Measurements from ENCODE around the gene BEST3. TPM values are rescaled to one million over a fixed set of nuclear protein-coding genes. Genes with fewer than 3 reads are reported as not detected.

BEST3 gene
- total and polyA plus RNA-seq, 2 donors (not counting 3 experiments of a cell fraction or from before 2014, with no cell fraction given) = 0.12 to 0.18 TPM

DNA sequence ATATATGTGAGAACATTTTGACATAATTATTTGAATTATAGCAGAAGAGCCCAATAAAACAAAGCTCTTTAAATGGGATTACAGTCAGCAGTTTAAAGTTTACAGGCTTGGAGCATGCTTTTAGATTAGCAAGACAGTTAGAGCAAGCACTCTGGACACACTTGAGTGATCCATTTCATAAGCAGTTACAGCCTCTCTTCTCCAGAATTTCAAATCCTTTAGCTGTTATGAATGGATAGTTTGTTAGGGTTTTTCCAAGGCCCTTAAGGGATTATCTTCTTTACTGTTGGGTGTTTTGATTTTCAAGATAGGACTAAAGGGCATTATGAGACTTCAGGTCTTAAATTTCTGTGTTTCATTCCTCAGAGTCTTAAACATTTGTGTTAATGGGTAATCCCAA lies 36.3 kb downstream of the BEST3 start:
- Histone ChIP-seq H3K79me2 (ENCODE audit: control insufficient read depth, insufficient read depth, low read length) (no peaks in the 10 kb centered on the region), H4K20me1 (replicated peaks; ENCODE audit: control insufficient read depth, extremely low read depth, insufficient read depth, low read length) (no peaks in the 10 kb centered on the region), H3K36me3 (ENCODE audit: control insufficient read depth in 2 of 2, extremely low read depth in 1 of 2, insufficient read depth in 2 of 2, low read length in 2 of 2) (no peaks in the 10 kb centered on the region), H3K4me2 (ENCODE audit: insufficient read depth, low read length) (no peak overlapping the region), H2AFZ (ENCODE audit: low read depth, low read length) (no peak overlapping the region), H3K9me3 (replicated peaks; ENCODE audit: control insufficient read depth, insufficient read depth, low read length) (no peaks in the 10 kb centered on the region), H3K27me3 (ENCODE audit: control insufficient read depth in 2 of 2, insufficient read depth in 2 of 2, low read length in 2 of 2) (peaks cover 2% of the 10 kb centered on the region in 2 experiments), H3K4me3 (replicated peaks in 1 of 3; ENCODE audit: insufficient read depth in 1 of 3, low read depth in 1 of 3, low read length in 3 of 3) (no peak overlapping the region), H3K9me1 (replicated peaks; ENCODE audit: control insufficient read depth, extremely low read depth, insufficient read depth, low read length) (no peaks in the 10 kb centered on the region), H3K4me1 (ENCODE audit: control insufficient read depth, extremely low read depth, insufficient read depth, low read length) (no peaks in the 10 kb centered on the region), H3K27ac (ENCODE audit: insufficient read depth, low read depth, low read length) (no peak overlapping the region), H3K9ac (replicated peaks; ENCODE audit: extremely low read depth, insufficient read depth, low read length) (no peak overlapping the region)
- ChIA-PET POLR2A (no interaction called here), CTCF (interaction anchor here (0.8 to 2.3 kb wide), 4 partner anchors 11 to 306 kb away, joined by 3 to 10 read pairs (median 4); no protein-coding TSS in a partner anchor)
- FAIRE-seq = no peak
- TF ChIP-seq GATA2 (IDR thresholded peaks at IDR 0.05; ENCODE audit: insufficient read depth, insufficient read length, low read depth, low read length) (no peak), MYC (IDR thresholded peaks at IDR 0.05; ENCODE audit: low read depth, low read length) (no peak), POLR2AphosphoS5 (IDR thresholded peaks at IDR 0.05; ENCODE audit: insufficient read depth, low read depth, low read length) (no peak), POLR2A (IDR thresholded peaks at IDR 0.05; ENCODE audit: low read depth, low read length) (no peak), EZH2 (IDR thresholded peaks at IDR 0.05; ENCODE audit: borderline replicate concordance, low read depth, low read length, severe bottlenecking) (no peak), MAX (IDR thresholded peaks at IDR 0.05; ENCODE audit: insufficient read depth, insufficient read length) (no peak), JUN (IDR thresholded peaks at IDR 0.05; ENCODE audit: borderline replicate concordance, insufficient read depth, insufficient read length, low read depth) (no peak), FOS (IDR thresholded peaks at IDR 0.05; ENCODE audit: borderline replicate concordance, insufficient read depth, low read length) (no peak)
- TF ChIP-seq, protein P1, sequence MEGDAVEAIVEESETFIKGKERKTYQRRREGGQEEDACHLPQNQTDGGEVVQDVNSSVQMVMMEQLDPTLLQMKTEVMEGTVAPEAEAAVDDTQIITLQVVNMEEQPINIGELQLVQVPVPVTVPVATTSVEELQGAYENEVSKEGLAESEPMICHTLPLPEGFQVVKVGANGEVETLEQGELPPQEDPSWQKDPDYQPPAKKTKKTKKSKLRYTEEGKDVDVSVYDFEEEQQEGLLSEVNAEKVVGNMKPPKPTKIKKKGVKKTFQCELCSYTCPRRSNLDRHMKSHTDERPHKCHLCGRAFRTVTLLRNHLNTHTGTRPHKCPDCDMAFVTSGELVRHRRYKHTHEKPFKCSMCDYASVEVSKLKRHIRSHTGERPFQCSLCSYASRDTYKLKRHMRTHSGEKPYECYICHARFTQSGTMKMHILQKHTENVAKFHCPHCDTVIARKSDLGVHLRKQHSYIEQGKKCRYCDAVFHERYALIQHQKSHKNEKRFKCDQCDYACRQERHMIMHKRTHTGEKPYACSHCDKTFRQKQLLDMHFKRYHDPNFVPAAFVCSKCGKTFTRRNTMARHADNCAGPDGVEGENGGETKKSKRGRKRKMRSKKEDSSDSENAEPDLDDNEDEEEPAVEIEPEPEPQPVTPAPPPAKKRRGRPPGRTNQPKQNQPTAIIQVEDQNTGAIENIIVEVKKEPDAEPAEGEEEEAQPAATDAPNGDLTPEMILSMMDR (IDR thresholded peaks at IDR 0.05; ENCODE audit: extremely low read depth in 1 of 2, insufficient read depth in 1 of 2, low read depth in 1 of 2, low read length in 2 of 2) = no peak
- no peak for DNase-seq (ENCODE audit: low read depth, low spot score)
- BruUV-seq (replicated peaks) = no TSS peak
- dilution Hi-C loops (cut with MboI; ENCODE audit: extremely low pct_ligation_motif_present, low sequenced_read_pairs) = no loop called here
- intact Hi-C loops (cut with micrococcal nuclease) = no loop called here
